Right lung (tissue), 5 donors: ENCODE data around the gene PCDH18. TPM values are rescaled to one million over a fixed set of nuclear protein-coding genes. Genes with fewer than 3 reads are reported as not detected.

Experiments
- DNase-seq, 2 donors: peaks; one replicate each; pipeline ENCODE4 v3.0.0-alpha.2; 2013
- polyA plus RNA-seq, 5 donors: library from polyadenylated mRNA; unstranded; fragments of 120-200 nt; gene quantifications; one replicate each; pipeline versions ENCODE4 v1.2.1 to v1.2.3, GENCODE V29; 2013; ENCODE audit warnings: inconsistent platforms in 1 of 5, low replicate concordance in 1 of 5; ENCODE audit not compliant: insufficient read length in 5 of 5, insufficient read depth in 1 of 5

Gene PCDH18
- polyA plus RNA-seq, 5 donors: 63.5 to 131 (median 123) TPM

DNA sequence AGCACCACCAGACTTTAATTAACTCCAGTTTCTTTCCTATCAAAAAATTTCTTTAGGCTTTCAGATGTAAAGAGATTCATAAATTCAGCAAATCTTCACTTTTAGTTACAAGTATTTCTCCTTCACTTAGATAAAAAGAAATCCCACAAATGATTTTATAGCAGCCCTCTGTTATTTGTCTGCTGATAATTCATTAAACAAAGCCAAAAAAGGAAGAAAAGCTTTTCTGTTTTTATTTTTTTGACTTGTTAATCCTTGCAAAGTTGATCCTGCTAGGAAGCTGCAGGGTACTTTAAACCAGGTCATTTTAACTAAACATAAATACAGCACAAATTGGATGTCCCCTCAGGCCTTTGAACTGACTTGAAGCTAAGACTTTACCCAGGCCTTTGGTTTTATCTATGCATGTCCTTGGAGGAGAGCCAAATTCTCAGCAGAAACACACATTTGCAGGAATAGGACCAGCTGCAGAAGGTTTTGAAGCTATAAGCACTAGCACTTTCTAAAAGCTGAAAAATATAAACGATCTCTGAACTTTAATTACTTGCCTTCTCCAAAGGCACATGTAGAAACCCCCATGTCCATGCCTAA, 57.5 kb downstream of the PCDH18 start:
- peak; percentile 76 to 78 for DNase-seq

DNA sequence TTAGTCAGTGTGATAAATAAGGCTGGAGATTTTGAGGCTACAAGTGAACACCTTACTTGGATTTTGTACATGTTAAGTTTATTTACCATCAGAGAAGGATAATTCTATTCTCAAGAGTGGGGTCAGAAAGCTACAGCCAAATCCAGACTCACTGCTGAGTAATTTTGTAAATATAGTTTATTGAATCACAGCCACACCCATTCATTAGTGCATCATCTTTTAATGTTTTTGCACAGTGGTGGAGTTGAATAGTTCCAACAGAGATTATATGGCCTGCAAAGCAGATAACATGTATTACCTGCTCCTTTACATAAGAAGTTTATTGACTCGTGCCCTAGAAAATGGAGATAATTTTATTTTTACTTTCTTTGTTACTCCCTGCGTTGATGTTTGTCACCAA, 60.4 kb downstream of the PCDH18 start:
- no peak for DNase-seq

DNA sequence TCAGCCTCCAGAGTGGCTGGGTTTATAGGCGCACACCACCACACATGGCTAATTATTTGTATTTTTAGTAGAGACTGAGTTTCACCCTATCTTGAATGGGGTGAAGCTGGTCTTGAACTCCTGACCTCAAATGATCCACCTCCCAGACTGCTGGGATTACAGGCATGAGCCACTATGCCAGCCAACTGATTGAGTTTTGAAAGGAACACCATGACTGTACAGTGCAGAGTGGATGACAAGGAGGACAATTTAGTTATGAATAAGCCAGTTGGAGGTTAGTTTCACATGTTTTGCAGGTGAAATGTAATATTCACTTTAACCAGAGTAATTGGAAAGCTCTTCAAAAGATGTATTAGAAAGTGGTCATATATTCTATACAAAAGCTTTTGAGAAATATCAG, 60.8 kb downstream of the PCDH18 start:
- no peak for DNase-seq

DNA sequence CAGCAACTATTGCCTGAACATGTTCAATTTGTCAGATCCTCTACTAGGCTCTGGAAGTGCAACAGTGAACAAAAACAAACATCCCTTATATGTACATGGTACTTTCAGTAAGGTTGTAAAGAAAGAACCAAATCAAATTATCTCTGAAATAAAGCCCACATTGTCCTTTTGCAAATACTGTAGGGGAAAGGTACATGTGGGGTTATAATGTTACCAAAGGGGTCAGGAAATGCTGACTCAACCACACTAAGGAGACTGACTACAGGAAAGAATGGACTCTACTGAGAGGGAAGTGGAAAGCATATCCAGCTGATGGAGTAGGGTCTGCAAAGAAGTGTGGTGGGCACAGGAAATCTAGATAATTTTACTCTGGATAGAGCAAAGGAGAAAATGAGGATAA, 61.5 kb downstream of the PCDH18 start:
- DNase-seq: no peak
